ENCODE results near the gene SCCPDH. TPM values are rescaled to one million over a fixed set of nuclear protein-coding genes. Genes with fewer than 3 reads are reported as not detected.

SCCPDH gene
- total and polyA plus RNA-seq, 9 of the 15 experiments (the other 6 are each of a cell fraction or from before 2014, with no cell fraction given), result 7.0 to 61.9 (median 38.3) TPM

DNA sequence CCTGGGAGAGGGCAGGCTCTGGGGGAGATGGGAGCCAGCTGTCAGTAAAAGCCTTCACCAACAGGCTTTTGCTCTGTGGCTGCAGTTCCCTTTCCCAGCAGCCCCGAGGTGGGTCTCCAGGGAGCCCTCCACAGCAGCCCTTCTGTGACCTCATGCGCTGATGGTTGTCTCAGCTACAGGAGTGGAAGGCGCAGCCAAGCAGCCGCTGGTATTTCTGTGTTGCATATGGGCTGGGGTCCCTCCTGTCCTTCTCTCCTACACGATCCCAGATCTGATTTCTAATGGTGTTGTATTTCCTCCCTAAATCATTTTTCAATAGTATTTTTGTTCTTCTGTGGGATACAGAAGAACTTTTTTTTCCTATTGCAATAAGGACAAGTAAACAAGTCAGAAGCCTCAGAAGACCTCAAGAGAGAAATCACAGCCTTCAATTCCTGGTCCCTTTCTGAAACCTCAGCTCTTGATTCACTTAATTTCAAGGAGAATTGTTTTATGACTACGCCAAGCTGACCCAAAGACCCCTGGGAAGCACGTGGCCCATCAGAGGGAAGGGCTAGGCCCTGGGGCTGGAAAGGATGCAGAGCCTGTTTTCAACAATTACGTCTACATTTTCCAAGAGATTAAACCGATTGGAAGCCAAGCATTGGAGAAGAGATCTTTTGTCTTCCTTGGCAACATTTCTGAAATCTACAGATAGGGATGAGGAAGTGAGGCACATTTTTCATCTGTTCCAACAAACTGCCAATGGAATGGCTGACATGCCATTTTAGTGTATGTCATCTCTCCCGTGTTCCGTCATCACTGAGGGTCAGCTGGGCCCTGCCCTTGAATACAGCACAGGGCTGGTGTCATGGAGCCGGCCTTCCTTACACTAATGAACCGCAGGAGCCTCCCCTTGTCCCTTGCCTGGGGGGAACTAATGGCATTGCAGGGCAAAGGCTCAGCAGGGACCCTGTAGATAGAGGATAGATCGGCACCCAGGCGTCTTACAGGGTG is 42.0 kb upstream of the SCCPDH start:
- BruUV-seq (replicated peaks), result no TSS peak
- no peaks in the 10 kb centered on the region for H3K9me1 ChIP-seq (ENCODE audit: control insufficient read depth, insufficient read depth, low read length)
- H3K36me3 ChIP-seq (ENCODE audit: control insufficient read depth, insufficient read depth, low read length), result no peaks in the 10 kb centered on the region
- ATAC-seq (no peak), DNase-seq (ENCODE audit: extremely low read depth in 1 of 4, low spot score in 3 of 4) (no peak), FAIRE-seq (no peak)
- 45% methylated on average over 15 of the region's 15 CpGs for WGBS (ENCODE audit: insufficient coverage, low coverage, missing lambda C conversion rate)
- H2AFZ ChIP-seq (ENCODE audit: low read depth, low read length), result no peak overlapping the region
- no peak overlapping the region for H3K4me3 ChIP-seq
- ChIA-PET CTCF (ENCODE audit: low intra/inter-chr PET ratio) (no interaction called here), POLR2A (interaction anchor here (0.7 to 1.5 kb wide), 3 partner anchors 16 to 27 kb away, joined by 3 read pairs; no protein-coding TSS in a partner anchor)
- H3K79me2 ChIP-seq (ENCODE audit: control insufficient read depth, insufficient read depth, low read length), result no peaks in the 10 kb centered on the region
- H3K27me3 ChIP-seq (ENCODE audit: control insufficient read depth in 2 of 2, insufficient read depth in 2 of 2, low read length in 2 of 2), result no peaks in the 10 kb centered on the region; a peak in 1 of 5 replicates
- TF ChIP-seq ZBTB7A (IDR thresholded peaks at IDR 0.05; ENCODE audit: borderline replicate concordance, control insufficient read depth, low read depth, low read length), result peak; percentile 23; the same call in 1 of the 2 replicates
- no peak for TF ChIP-seq POLR3G (IDR thresholded peaks at IDR 0.05; ENCODE audit: extremely low read depth, insufficient read length, insufficient replicate concordance)
- no peaks in the 10 kb centered on the region for H3K9me3 ChIP-seq (replicated peaks; ENCODE audit: control insufficient read depth, insufficient read depth, low read depth, low read length)
- H3K4me1 ChIP-seq (replicated peaks in 1 of 2; ENCODE audit: control insufficient read depth in 2 of 2, insufficient read depth in 2 of 2, low read length in 2 of 2), result no peaks in the 10 kb centered on the region
- H3K27ac ChIP-seq (ENCODE audit: extremely low read depth, low read depth, low read length), result no peak overlapping the region
- H4K20me1 ChIP-seq (replicated peaks; ENCODE audit: control insufficient read depth, insufficient read depth, low read length), result no peaks in the 10 kb centered on the region
- intact Hi-C loops (cut with micrococcal nuclease), result no loop called here
- in situ Hi-C loops (cut with MboI), result no loop called here
- H3K9ac ChIP-seq (ENCODE audit: insufficient read depth in 1 of 2, low read depth in 2 of 2, low read length in 2 of 2), result 0 out of 4 replicates have a peak overlapping the region, but pooled peaks of 1 of the 2 experiments have one; percentile 35
- H3K4me2 ChIP-seq (ENCODE audit: insufficient read depth, low read length), result no peak overlapping the region

DNA sequence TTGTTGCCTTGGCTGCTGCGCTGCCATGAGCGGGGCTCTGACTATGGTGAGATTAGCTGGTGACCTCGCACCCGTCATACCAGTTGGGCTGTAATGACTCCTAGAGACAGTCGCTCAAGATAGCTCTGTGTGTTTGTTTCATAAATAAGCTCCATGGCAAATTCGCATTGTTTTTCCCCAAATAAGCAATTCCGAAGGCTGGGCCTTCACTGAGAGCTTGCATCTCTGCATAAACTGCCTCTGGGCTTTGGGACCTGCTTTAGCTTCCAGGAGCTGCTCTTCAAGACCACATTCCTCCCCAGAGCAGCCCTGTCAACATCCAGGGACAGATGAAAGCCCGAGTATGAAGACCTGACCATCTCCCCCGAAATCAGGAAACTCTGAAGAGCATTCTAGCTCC is 40.7 kb upstream of the SCCPDH start:
- ATAC-seq, result no peak
- no peak overlapping the region for H3K4me2 ChIP-seq (ENCODE audit: insufficient read depth, low read length)
- no peak for DNase-seq (ENCODE audit: extremely low read depth in 1 of 4, low spot score in 3 of 4)
- H3K27ac ChIP-seq (ENCODE audit: extremely low read depth, low read depth, low read length), result no peak overlapping the region
- H3K36me3 ChIP-seq (ENCODE audit: control insufficient read depth, insufficient read depth, low read length), result no peaks in the 10 kb centered on the region
- in situ Hi-C loops (cut with MboI), result no loop called here
- no peaks in the 10 kb centered on the region for H4K20me1 ChIP-seq (replicated peaks; ENCODE audit: control insufficient read depth, insufficient read depth, low read length)
- no TSS peak for BruUV-seq (replicated peaks)
- no peaks in the 10 kb centered on the region; a peak in 1 of 5 replicates for H3K27me3 ChIP-seq (ENCODE audit: control insufficient read depth in 2 of 2, insufficient read depth in 2 of 2, low read length in 2 of 2)
- no peak overlapping the region for H3K4me3 ChIP-seq
- no peak overlapping the region for H2AFZ ChIP-seq (ENCODE audit: low read depth, low read length)
- ChIA-PET POLR2A (interaction anchor here (1.5 kb wide), 1 partner anchor 24 kb away, joined by 3 read pairs; no protein-coding TSS in a partner anchor), CTCF (ENCODE audit: low intra/inter-chr PET ratio) (no interaction called here)
- no peaks in the 10 kb centered on the region for H3K79me2 ChIP-seq (ENCODE audit: control insufficient read depth, insufficient read depth, low read length)
- no peak overlapping the region for H3K9ac ChIP-seq (ENCODE audit: insufficient read depth in 1 of 2, low read depth in 2 of 2, low read length in 2 of 2)
- no peak for FAIRE-seq
- no peaks in the 10 kb centered on the region for H3K9me1 ChIP-seq (ENCODE audit: control insufficient read depth, insufficient read depth, low read length)
- WGBS (ENCODE audit: insufficient coverage, low coverage, missing lambda C conversion rate), result 48% methylated on average over 9 of the region's 9 CpGs
- intact Hi-C loops (cut with micrococcal nuclease), result no loop called here
- no peaks in the 10 kb centered on the region for H3K9me3 ChIP-seq (replicated peaks; ENCODE audit: control insufficient read depth, insufficient read depth, low read depth, low read length)
- no peaks in the 10 kb centered on the region for H3K4me1 ChIP-seq (replicated peaks in 1 of 2; ENCODE audit: control insufficient read depth in 2 of 2, insufficient read depth in 2 of 2, low read length in 2 of 2)
- TF ChIP-seq ZNF184 (CRISPR knock-in tag; IDR thresholded peaks at IDR 0.05) (no peak), ZFP30 (CRISPR knock-in tag; IDR thresholded peaks at IDR 0.05; ENCODE audit: borderline replicate concordance) (no peak)
- TF ChIP-seq, protein P1, sequence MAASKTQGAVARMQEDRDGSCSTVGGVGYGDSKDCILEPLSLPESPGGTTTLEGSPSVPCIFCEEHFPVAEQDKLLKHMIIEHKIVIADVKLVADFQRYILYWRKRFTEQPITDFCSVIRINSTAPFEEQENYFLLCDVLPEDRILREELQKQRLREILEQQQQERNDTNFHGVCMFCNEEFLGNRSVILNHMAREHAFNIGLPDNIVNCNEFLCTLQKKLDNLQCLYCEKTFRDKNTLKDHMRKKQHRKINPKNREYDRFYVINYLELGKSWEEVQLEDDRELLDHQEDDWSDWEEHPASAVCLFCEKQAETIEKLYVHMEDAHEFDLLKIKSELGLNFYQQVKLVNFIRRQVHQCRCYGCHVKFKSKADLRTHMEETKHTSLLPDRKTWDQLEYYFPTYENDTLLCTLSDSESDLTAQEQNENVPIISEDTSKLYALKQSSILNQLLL (CRISPR knock-in tag; IDR thresholded peaks at IDR 0.05; ENCODE audit: borderline replicate concordance), result no peak
- TF ChIP-seq, protein P2, sequence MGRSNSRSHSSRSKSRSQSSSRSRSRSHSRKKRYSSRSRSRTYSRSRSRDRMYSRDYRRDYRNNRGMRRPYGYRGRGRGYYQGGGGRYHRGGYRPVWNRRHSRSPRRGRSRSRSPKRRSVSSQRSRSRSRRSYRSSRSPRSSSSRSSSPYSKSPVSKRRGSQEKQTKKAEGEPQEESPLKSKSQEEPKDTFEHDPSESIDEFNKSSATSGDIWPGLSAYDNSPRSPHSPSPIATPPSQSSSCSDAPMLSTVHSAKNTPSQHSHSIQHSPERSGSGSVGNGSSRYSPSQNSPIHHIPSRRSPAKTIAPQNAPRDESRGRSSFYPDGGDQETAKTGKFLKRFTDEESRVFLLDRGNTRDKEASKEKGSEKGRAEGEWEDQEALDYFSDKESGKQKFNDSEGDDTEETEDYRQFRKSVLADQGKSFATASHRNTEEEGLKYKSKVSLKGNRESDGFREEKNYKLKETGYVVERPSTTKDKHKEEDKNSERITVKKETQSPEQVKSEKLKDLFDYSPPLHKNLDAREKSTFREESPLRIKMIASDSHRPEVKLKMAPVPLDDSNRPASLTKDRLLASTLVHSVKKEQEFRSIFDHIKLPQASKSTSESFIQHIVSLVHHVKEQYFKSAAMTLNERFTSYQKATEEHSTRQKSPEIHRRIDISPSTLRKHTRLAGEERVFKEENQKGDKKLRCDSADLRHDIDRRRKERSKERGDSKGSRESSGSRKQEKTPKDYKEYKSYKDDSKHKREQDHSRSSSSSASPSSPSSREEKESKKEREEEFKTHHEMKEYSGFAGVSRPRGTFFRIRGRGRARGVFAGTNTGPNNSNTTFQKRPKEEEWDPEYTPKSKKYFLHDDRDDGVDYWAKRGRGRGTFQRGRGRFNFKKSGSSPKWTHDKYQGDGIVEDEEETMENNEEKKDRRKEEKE (IDR thresholded peaks at IDR 0.05; ENCODE audit: borderline replicate concordance in 1 of 2, control insufficient read depth in 1 of 2, low read depth in 2 of 2, low read length in 1 of 2), result no peak
